HFF-Myc (cell line): ENCODE measurements around the gene OPCML.

Experiments
- DNase-seq: peaks from one replicate; pipeline ENCODE4 v3.0.0-alpha.2; 2011; ENCODE audit warnings: low read depth; ENCODE audit errors: extremely low read depth
- H3K4me3 ChIP-seq: replicated peaks from 2 replicates; pipeline ENCODE4 v1.5.1; 2011; ENCODE audit warnings: low read depth, mild to moderate bottlenecking, control low read depth, low read length
- CTCF ChIP-seq: IDR thresholded peaks from 2 replicates; pipeline ENCODE4 v1.5.1; 2012; ENCODE audit warnings: mild to moderate bottlenecking, low read depth, low read length, control low read depth; ENCODE audit errors: missing control alignments

The OPCML gene

GRCh38 chr11:132595246-132595645 is 937.1 kb downstream of the OPCML start:
- H3K4me3 ChIP-seq = no peak overlapping the region
- no peak for DNase-seq
- no peak for TF ChIP-seq CTCF

GRCh38 chr11:132590986-132591385 is 941.3 kb downstream of the OPCML start:
- TF ChIP-seq CTCF = no peak
- DNase-seq = no peak
- H3K4me3 ChIP-seq = no peak overlapping the region

GRCh38 chr11:132590554-132590953 is 941.7 kb downstream of the OPCML start:
- H3K4me3 ChIP-seq = no peak overlapping the region
- no peak for DNase-seq
- TF ChIP-seq CTCF = no peak

GRCh38 chr11:132589791-132590190 is 942.5 kb downstream of the OPCML start:
- H3K4me3 ChIP-seq = no peak overlapping the region
- TF ChIP-seq CTCF = no peak
- DNase-seq = no peak

GRCh38 chr11:132588366-132588765 is 943.9 kb downstream of the OPCML start:
- no peak overlapping the region for H3K4me3 ChIP-seq
- DNase-seq = no peak
- no peak for TF ChIP-seq CTCF

GRCh38 chr11:132587716-132588115 is 944.6 kb downstream of the OPCML start:
- no peak overlapping the region for H3K4me3 ChIP-seq
- no peak for DNase-seq
- TF ChIP-seq CTCF = no peak

GRCh38 chr11:132586801-132587200 is 945.5 kb downstream of the OPCML start:
- TF ChIP-seq CTCF = no peak
- H3K4me3 ChIP-seq = no peak overlapping the region
- DNase-seq = no peak
